Endothelial cell of umbilical vein (primary cell): ENCODE data around the gene ADA. TPM values are rescaled to one million over a fixed set of nuclear protein-coding genes. Genes with fewer than 3 reads are reported as not detected.

ENCODE experiments used
- BruUV-seq: library from RNA; stranded (reverse); fragments of 400-500 nt; replicated peaks from 2 replicates; lab custom pipeline; 2021; lab: Mats Ljungman, UMichigan
- CTCF ChIA-PET: fragments of 300-600, 350-600 bp; sonication (Branson Sonifier 250); formaldehyde crosslinking; loops from one replicate; lab custom pipeline; 2021; ENCODE audit warnings: antibody characterized with exemption, inconsistent platforms; lab: Charles Lee
- POLR2A ChIA-PET: fragments of 300-600, 350-600 bp; sonication (Branson Sonifier 250); formaldehyde crosslinking; loops from one replicate; lab custom pipeline; 2021; ENCODE audit warnings: antibody characterized with exemption, inconsistent platforms; lab: Charles Lee
- DNase-seq: peaks from one replicate; pipeline ENCODE4 v3.0.0-alpha.2; 2011; ENCODE audit warnings: low read depth, low spot score
- FAIRE-seq: peaks from 2 replicates; lab custom pipeline; 2011; peaks lifted over from hg19 to GRCh38; lab: Jason Lieb, UNC
- H2AFZ ChIP-seq: 2 replicates; pipeline ENCODE4 v1.6.0; 2012; ENCODE audit warnings: low read depth, low read length, control low read depth, inconsistent platforms
- H3K27ac ChIP-seq: 2 replicates; pipeline ENCODE4 v1.5.1; 2011; ENCODE audit warnings: low read depth, mild to moderate bottlenecking, control low read depth, low read length, moderate library complexity; ENCODE audit not compliant: insufficient read depth
- H3K27me3 ChIP-seq, 2 experiments: 2 replicates each; pipeline versions ENCODE4 v1.6.0 to v1.6.1; 2011; ENCODE audit warnings: low read length in 2 of 2, mixed read lengths in 1 of 2; ENCODE audit not compliant: control insufficient read depth in 2 of 2, insufficient read depth in 2 of 2
- H3K36me3 ChIP-seq, 2 experiments: 2 replicates in 1 of 2; 3 replicates in 1 of 2; pipeline ENCODE4 v1.5.1; 2011; ENCODE audit warnings: low read length in 2 of 2, mild to moderate bottlenecking in 1 of 2, moderate library complexity in 1 of 2; ENCODE audit not compliant: control insufficient read depth in 2 of 2, insufficient read depth in 2 of 2; ENCODE audit errors: extremely low read depth in 1 of 2
- H3K4me1 ChIP-seq: 3 replicates; pipeline ENCODE4 v1.5.1; 2011; ENCODE audit warnings: mild to moderate bottlenecking, low read length; ENCODE audit not compliant: control insufficient read depth, insufficient read depth; ENCODE audit errors: extremely low read depth
- H3K4me2 ChIP-seq: 2 replicates; pipeline ENCODE4 v1.6.1; 2011; ENCODE audit warnings: low read length, control low read depth, mixed read lengths; ENCODE audit not compliant: insufficient read depth
- H3K4me3 ChIP-seq, 3 experiments: fragments of 200-600 bp in 1 of 3; sonication (generic), shearing (Covaris generic) in 1 of 3; replicated peaks in 1 of 3; 2 replicates each; pipeline ENCODE4 v1.5.1; 2011 to 2016; ENCODE audit warnings: control low read depth in 3 of 3, low read length in 3 of 3, mild to moderate bottlenecking in 2 of 3, inconsistent platforms in 1 of 3, low read depth in 1 of 3, moderate library complexity in 1 of 3; ENCODE audit not compliant: insufficient read depth in 1 of 3
- H3K79me2 ChIP-seq: 2 replicates; pipeline ENCODE4 v1.6.0; 2012; ENCODE audit warnings: low read length, inconsistent platforms; ENCODE audit not compliant: control insufficient read depth, insufficient read depth
- H3K9ac ChIP-seq: replicated peaks from 2 replicates; pipeline ENCODE3; 2011; ENCODE audit warnings: low read length, control low read depth; ENCODE audit not compliant: insufficient read depth; ENCODE audit errors: extremely low read depth
- H3K9me1 ChIP-seq: replicated peaks from 3 replicates; pipeline ENCODE4 v1.6.0; 2011; ENCODE audit warnings: mild to moderate bottlenecking, low read length; ENCODE audit not compliant: control insufficient read depth, insufficient read depth; ENCODE audit errors: extremely low read depth
- H3K9me3 ChIP-seq: replicated peaks from 2 replicates; pipeline ENCODE4 v1.5.1; 2012; ENCODE audit warnings: low read length, inconsistent platforms; ENCODE audit not compliant: control insufficient read depth, insufficient read depth
- H4K20me1 ChIP-seq: replicated peaks from 2 replicates; pipeline ENCODE3; 2011; ENCODE audit warnings: mild to moderate bottlenecking, low read length; ENCODE audit not compliant: control insufficient read depth, insufficient read depth; ENCODE audit errors: extremely low read depth
- EZH2 ChIP-seq: IDR thresholded peaks from 2 replicates; pipeline ENCODE4 v1.6.1; 2012; ENCODE audit warnings: borderline replicate concordance, low read depth, mild to moderate bottlenecking, moderate library complexity, low read length, inconsistent platforms; ENCODE audit not compliant: severe bottlenecking
- FOS ChIP-seq: IDR thresholded peaks from 2 replicates; pipeline ENCODE4 v1.6.1; 2011; ENCODE audit warnings: mild to moderate bottlenecking, low read length, moderate library complexity, borderline replicate concordance; ENCODE audit not compliant: insufficient read depth
- JUN ChIP-seq: IDR thresholded peaks from 2 replicates; pipeline ENCODE4 v1.6.1; 2011; ENCODE audit warnings: borderline replicate concordance, low read depth; ENCODE audit not compliant: insufficient read length, insufficient read depth
- MYC ChIP-seq: IDR thresholded peaks from one replicate; pipeline ENCODE4 v1.6.1; 2011; ENCODE audit warnings: mild to moderate bottlenecking, low read depth, low read length
- POLR2A ChIP-seq: IDR thresholded peaks from 2 replicates; pipeline ENCODE4 v1.6.1; 2012; ENCODE audit warnings: low read depth, mild to moderate bottlenecking, control low read depth, low read length
- dilution Hi-C: fragments of 300-500 bp; cut with MboI; formaldehyde crosslinking; loops from one replicate; pipeline ENCODE4 v1.15.0; 2019; ENCODE audit warnings: low sequenced_read_pairs; ENCODE audit not compliant: extremely low pct_ligation_motif_present
- intact Hi-C: fragments of 100-400 bp; cut with micrococcal nuclease; formaldehyde crosslinking; loops from one replicate; pipeline ENCODE4 v1.10.0; 2022
- polyA plus RNA-seq, 4 experiments: library from polyadenylated mRNA; depleted of rRNA in 3 of 4; stranded (reverse) in 3 of 4; unstranded in 1 of 4; fragments of >200 nt; gene quantifications; 2 replicates each; pipeline versions ENCODE4 v1.2.1 to v1.2.3, GENCODE V29; 2011 to 2012; ENCODE audit warnings: missing spikeins in 1 of 4
- total RNA-seq: library from RNA; stranded (reverse); gene quantifications from 2 replicates; pipeline ENCODE4 v1.2.3, GENCODE V29; 2021
- TF ChIP-seq, protein P1 (sequence below), 2 donors: IDR thresholded peaks; 1 replicate in 1 of 2; 2 replicates in 1 of 2; pipeline ENCODE4 v1.5.1; 2011; ENCODE audit warnings: low read length in 2 of 2, mild to moderate bottlenecking in 2 of 2, moderate library complexity in 2 of 2, control low read depth in 1 of 2, inconsistent platforms in 1 of 2, low read depth in 1 of 2; ENCODE audit not compliant: insufficient read depth in 1 of 2; ENCODE audit errors: extremely low read depth in 1 of 2
- TF ChIP-seq, protein P2 (sequence below): IDR thresholded peaks from 2 replicates; pipeline ENCODE4 v1.6.1; 2011; ENCODE audit not compliant: insufficient read depth, insufficient read length

Gene ADA
- total and polyA plus RNA-seq, 2 donors (not counting 3 experiments of a cell fraction or from before 2014, with no cell fraction given): 26.3 to 33.1 TPM

DNA sequence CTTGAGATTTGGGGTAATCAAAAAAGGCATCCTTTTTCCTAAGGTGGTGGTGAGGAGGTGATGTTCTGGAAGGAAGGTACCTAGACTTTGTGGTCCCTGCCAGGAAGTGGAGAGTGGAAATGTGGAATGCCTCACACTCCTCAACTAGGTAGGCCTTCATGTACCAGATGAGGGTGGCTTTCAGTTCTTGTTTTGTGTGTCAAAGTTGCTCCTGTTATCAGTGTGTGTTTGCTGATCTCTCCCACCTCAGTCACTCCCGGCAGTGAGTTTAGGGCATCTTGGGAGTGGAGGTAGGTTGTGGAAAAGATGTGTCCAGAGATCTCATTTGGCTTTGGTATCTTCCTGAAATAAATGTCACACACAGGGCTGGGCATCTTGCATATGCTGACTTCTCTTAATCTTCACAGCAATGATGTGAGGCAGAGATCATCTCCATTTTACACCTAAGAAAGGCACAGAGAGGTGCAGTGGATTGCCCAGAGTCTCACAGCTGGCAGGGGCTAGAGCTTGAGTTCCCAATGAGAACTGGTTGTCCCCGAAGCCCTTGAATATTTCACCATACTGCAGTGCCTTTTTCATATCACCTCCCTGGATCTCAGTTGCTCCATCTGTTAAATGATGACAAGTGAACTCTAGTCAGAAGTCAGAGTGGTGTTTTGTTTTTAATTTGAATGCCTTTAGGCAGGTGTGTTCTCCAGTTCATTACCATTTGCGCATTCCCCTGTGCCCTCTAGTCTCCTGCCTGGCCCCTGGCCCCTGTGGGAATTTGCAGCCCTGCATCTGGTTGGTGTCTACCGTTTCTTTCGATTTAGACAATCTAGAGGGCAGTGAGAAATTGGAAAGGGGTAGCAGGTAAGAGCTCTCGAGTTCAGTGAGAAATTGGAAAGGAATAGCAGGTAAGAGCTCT, 66.2 kb downstream of the ADA start:
- H3K4me2 ChIP-seq: peak overlapping the region; percentile 98
- H3K4me1 ChIP-seq: peaks cover 80% of the 10 kb centered on the region
- H3K79me2 ChIP-seq: peaks cover 82% of the 10 kb centered on the region
- peaks cover 0 to 3% of the 10 kb centered on the region in 2 experiments for H3K36me3 ChIP-seq
- TF ChIP-seq FOS (no peak), EZH2 (no peak), JUN (no peak), POLR2A (no peak), MYC (no peak)
- TF ChIP-seq, protein P1, sequence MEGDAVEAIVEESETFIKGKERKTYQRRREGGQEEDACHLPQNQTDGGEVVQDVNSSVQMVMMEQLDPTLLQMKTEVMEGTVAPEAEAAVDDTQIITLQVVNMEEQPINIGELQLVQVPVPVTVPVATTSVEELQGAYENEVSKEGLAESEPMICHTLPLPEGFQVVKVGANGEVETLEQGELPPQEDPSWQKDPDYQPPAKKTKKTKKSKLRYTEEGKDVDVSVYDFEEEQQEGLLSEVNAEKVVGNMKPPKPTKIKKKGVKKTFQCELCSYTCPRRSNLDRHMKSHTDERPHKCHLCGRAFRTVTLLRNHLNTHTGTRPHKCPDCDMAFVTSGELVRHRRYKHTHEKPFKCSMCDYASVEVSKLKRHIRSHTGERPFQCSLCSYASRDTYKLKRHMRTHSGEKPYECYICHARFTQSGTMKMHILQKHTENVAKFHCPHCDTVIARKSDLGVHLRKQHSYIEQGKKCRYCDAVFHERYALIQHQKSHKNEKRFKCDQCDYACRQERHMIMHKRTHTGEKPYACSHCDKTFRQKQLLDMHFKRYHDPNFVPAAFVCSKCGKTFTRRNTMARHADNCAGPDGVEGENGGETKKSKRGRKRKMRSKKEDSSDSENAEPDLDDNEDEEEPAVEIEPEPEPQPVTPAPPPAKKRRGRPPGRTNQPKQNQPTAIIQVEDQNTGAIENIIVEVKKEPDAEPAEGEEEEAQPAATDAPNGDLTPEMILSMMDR (IDR thresholded peaks at IDR 0.05; ENCODE audit: extremely low read depth in 1 of 2, insufficient read depth in 1 of 2, low read depth in 1 of 2, low read length in 2 of 2): no peak
- TF ChIP-seq, protein P2, sequence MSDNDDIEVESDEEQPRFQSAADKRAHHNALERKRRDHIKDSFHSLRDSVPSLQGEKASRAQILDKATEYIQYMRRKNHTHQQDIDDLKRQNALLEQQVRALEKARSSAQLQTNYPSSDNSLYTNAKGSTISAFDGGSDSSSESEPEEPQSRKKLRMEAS: no peak
- intact Hi-C loops (no loop called here), dilution Hi-C loops (no loop called here)
- no peaks in the 10 kb centered on the region for H3K27me3 ChIP-seq
- H4K20me1 ChIP-seq: no peaks in the 10 kb centered on the region
- H3K9me3 ChIP-seq: no peaks in the 10 kb centered on the region
- no peak overlapping the region for H3K4me3 ChIP-seq
- H3K9ac ChIP-seq: no peak overlapping the region
- FAIRE-seq (no peak), DNase-seq (no peak)
- H2AFZ ChIP-seq: no peak overlapping the region
- ChIA-PET POLR2A (interaction anchor here (2.4 kb wide), 1 partner anchor 13 kb away, joined by 7 read pairs; no protein-coding TSS in a partner anchor), CTCF (interaction anchor here (1.1 to 4.4 kb wide), 4 partner anchors 9 to 31 kb away, joined by 3 to 17 read pairs (median 8); no protein-coding TSS in a partner anchor)
- H3K9me1 ChIP-seq: no peaks in the 10 kb centered on the region
- no peak overlapping the region for H3K27ac ChIP-seq
- no TSS peak for BruUV-seq
